Dedifferentiated amniotic fluid mesenchymal stem cell (primary cell): Measurements from ENCODE around the gene MPHOSPH9.

Source experiments
- DNase-seq: peaks from one replicate; pipeline ENCODE4 v3.0.0-alpha.2; 2016; ENCODE audit errors: extremely low spot score

The MPHOSPH9 gene

DNA sequence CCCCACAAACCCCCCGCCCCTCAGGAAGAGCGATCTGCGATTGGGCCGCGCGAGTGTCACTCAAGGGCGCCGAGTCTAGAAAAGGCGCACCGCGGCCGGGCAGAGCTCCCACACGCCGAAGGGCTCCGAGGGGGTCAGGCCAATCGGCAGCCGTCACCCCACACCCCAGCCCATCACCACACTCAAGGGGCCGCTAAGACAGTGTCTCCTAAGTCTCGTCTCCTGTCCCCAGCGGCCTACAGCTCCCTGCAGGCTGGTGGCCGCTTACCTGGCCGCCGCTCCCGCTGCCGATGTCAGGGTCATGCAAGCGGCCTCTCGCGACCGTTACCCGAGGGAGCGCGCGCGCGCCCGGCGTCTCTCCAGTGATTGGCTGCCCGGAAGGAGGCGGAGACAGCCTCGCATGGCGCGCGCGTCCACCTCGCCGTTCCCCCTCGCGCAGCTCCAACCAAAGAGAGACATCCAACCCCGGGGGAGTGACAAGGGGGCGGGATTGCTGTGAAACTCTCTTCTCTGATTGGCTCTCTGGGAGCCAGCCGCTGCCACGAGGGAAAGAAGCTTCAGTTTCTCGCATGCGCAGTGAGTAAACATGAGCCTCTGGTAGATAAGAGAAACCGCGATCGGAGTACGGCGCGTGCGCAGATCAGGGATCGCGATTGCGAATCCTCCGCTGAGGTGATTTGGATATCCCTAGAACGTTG, at the start of gene MPHOSPH9, which contains the start of gene MTRFR:
Gene MPHOSPH9 (minus strand): TSS at position 335 of the 698 bp plus-strand sequence. CDS start 2,777 bp downstream, outside the sequence.
Gene MTRFR (plus strand): TSS at position 630 of the 698 bp plus-strand sequence. CDS start 20,239 bp downstream, outside the sequence.
- peak; percentile 100 for DNase-seq

GRCh38 chr12:123282111-123282510, 49.2 kb upstream of the MPHOSPH9 start:
- DNase-seq: no peak

DNA sequence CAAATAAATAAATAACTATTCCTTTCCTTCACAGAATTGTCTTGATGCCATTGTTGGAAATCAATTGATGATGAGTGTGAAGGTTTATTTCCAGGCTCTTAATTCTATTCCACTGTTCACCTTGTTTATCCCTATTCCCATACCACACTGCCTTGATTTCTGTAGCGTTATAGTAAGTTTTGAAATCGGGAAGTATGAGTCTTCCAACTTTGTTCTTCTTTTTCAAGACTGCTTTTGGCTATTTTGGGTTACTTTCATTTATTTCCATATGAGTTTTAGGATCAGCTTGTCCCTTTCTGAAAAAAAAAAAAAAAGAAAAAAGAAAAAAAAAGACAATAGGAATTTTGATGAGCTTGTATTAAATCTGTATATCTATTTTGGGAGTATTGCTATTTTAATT, 48.0 kb upstream of the MPHOSPH9 start:
- DNase-seq: no peak

- no peak for DNase-seq
Observed at GRCh38 chr12:123278101-123278627, 45.2 kb upstream of the MPHOSPH9 start.

- no peak for DNase-seq
Observed at GRCh38 chr12:123273166-123273565, 40.2 kb upstream of the MPHOSPH9 start.

GRCh38 chr12:123271001-123271668, 38.2 kb upstream of the MPHOSPH9 start:
- peak; percentile 48 for DNase-seq

GRCh38 chr12:123270214-123271000, 37.5 kb upstream of the MPHOSPH9 start:
- DNase-seq: no peak

- DNase-seq: no peak
Observed at GRCh38 chr12:123269896-123270213, 36.9 kb upstream of the MPHOSPH9 start.

DNA sequence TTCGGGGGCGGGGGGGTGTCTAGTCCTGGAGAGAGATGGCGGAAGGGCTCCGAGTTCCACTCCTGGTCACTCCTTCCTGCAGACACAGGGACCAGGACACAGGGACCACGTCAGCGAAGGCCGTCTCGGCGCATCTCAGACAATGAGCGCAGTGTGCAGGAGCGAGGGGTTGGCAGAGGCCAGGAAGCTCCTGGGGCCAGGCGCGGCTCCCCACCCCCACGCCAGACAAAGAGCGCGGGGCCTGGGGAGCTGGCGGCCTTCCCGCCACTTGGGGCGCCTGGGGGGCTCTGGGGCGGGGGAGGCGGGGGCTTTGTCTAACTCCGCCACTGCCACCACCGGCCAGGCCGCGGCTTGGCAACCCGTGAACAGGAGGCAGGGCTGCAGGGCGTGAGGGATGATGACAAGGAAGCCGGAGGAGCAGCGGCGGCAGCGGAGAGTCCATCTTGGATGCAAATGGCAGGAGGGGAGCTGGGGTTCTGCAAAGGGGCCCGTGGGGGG, 36.5 kb upstream of the MPHOSPH9 start:
- DNase-seq: peak; percentile 46

- DNase-seq: no peak
Observed at GRCh38 chr12:123268850-123269249, 35.9 kb upstream of the MPHOSPH9 start.

DNA sequence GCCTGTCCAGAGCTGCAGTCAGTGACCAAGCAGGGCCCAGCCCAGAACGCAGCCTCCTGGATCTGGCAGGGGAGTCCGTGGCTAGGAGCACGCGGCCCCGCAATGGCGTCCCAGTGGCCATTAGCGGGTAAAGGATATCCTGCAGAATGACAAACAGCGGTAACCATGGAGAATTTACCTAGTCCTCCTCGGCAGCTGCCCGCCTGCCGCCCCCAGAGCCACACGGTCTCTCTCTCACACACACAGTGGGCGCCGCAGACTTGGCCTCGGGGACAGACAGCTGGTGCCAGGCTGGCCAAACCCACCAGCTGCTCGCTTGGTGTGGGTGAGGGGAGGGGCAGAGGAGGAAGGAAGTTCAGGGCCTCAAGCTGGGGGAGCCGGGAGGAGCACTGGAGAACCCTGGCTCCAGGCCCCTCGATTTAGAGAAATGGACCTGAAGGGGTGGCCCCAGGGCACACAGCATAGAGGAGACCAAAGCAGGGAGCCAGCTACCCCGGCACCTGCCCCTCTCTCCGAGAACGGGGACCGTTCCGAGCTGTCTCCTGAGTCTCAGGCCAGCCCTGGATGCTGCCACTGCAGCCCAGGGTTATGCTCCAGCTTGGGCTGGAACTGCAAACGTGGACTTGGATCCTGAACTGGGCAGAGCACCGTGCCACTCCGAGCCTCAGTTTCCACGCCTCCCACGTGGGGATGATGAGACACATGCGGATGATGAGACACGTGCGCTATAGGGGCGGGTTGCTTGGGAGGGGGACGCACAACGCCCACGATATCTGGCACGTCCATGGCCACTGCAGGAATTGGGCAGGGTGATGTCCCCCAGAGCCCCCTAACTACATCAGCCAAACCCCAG, 35.3 kb upstream of the MPHOSPH9 start:
- DNase-seq: no peak

- no peak for DNase-seq
Observed at GRCh38 chr12:123267335-123267920, 34.5 kb upstream of the MPHOSPH9 start.

DNA sequence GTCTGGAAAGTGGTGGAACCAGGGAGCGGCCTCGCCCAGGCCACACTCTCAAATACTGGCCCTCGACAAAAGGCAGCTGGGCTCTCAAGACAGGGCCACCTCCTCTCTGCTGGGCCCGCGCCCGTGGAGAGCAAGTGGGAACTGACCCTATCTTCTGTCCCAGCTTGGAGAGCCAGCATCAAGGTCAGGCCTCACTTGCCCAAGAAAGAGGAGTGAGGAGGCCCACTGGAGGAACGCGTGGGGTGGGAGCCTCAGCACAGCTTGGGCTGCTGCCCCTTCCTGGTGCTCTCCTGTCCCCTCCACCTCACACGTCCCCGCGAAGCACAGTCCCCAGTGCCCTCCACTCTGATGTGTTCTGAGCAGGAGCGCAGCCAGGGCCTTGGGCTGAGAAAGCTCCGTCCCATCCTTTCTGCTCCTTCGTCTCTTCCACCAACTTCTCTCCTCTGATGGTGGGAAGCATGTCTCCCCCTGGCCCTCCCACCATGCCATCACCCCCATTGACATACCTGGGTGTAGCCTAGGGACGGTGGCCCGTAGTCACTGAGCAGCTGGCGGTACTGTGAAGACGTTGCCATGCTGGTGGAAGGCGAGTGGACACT, 33.8 kb upstream of the MPHOSPH9 start:
- no peak for DNase-seq

DNA sequence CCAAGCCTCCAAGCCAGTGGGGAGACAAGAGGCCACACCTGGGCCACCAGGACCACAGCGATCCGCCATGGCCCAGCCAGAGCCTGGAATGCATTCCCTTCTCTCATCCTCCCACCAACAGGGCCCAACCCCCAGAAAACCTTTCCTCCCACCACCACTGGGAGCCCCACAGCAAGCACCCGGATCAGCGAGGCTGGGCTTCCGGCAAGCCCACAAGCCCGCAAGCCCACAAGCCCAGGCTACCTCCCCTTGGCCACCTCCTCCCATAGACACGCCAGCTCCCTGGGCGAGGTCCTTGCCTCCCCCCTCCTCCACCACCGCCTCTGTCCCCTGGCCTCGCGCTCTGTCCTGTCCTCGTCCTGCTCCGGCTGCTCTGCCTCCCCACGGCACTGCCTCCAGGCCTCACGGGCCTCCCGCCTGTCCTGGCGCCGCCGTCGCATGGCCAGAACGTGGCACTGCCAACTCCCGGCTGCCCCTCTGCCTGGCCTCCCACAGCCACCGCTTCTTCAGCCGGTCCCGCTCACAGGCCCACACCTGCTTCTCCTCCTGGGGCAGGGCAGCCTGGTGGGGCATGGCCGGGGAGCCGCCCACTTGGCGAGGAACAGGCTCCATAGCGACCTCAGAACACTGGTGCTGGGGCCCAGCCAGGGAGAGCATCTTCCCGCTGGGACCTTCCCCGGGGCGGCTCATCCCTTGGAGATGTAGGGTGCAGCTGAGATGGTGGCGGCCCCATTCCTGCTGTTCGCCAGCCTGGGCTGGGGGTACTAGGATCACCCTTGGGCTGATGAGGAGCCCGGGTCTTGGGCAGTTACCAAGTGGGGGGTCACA, 33.1 kb upstream of the MPHOSPH9 start:
- no peak for DNase-seq

GRCh38 chr12:123264642-123265041, 31.7 kb upstream of the MPHOSPH9 start:
- no peak for DNase-seq

- no peak for DNase-seq
Observed at GRCh38 chr12:123263196-123263817, 30.4 kb upstream of the MPHOSPH9 start.

DNA sequence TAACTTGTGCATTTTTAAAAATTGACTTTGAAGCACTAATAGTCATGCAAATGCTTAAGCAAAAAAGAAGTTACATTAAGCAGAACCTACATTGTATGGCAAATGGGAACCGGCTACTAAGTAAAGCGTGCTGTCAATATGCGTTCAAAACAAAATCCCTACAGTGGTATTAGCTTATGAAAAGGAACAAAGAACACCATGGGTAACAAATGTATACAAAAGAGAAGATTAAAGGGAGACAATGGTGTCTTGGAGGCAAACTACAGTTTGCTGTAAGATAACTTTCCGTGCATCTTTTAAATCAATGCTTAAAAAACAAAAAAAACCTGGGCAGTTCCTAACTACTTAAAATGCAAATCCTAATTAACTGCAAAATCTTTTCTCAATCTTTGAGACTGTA, 28.3 kb upstream of the MPHOSPH9 start:
- DNase-seq: no peak

DNA sequence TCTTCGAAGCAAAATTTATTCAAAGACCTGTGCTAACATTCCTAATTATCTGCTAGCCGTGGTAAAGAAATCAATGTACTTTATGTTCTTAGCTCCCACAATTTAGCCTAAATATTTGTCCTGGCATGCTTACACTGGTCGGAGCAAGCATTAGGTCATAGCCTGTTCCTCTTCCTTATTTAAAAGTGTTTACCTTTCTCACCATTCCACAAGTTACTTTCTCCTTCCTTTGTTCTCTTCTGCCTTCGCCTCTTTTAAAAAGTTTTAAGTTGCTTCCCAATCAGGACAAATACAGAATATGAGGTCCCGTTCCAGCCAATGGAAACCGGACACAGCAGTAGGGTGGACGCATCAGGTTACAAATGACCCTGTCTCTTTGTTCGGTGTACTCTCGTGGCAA, 27.1 kb upstream of the MPHOSPH9 start:
- no peak for DNase-seq

DNA sequence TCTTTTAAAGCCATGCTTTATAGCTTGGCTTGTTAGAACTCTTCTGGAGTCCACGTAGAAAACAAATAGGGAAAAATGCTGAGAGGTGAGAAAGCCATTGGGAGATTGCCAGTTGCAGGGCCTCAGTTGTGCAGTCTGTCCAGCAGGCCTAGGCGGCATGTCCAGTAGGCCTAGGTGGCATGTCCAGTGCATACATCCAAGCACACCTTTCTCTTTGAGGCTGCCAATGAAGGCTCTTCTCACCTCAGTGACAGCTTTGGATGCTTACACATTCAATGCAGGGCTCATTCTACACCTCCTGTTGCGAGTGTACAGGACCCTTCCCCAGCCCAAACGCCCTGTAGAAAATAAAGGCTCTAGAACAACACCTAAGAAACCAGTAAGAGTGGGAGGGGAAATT, 25.7 kb upstream of the MPHOSPH9 start:
- no peak for DNase-seq
